Liver (tissue), 3 donors: Measurements from ENCODE around the gene C5.

ENCODE experiments used
- EGR1 ChIP-seq, 2 donors: IDR thresholded peaks; 2 replicates each; pipeline ENCODE4 v1.6.1; 2016 to 2018; ENCODE audit warnings: antibody characterized with exemption in 2 of 2, low read depth in 2 of 2
- JUND ChIP-seq, 2 donors: IDR thresholded peaks; 2 replicates each; pipeline ENCODE4 v1.6.1; 2016; ENCODE audit warnings: antibody characterized with exemption in 2 of 2
- SP1 ChIP-seq: IDR thresholded peaks from 2 replicates; pipeline ENCODE4 v1.6.1; 2018; ENCODE audit warnings: antibody characterized with exemption, mild to moderate bottlenecking
- TF ChIP-seq, protein P1 (sequence below): IDR thresholded peaks from 2 replicates; pipeline ENCODE4 v1.6.1; 2016; ENCODE audit warnings: antibody characterized with exemption, mild to moderate bottlenecking
- TF ChIP-seq, protein P2 (sequence below): fragments of 150-350 bp; IDR thresholded peaks from 2 replicates; pipeline ENCODE4 v1.5.1; 2017; ENCODE audit warnings: improper control_type of control experiment, low read depth, low read length; ENCODE audit not compliant: missing input control
- TF ChIP-seq, protein P3 (sequence below): IDR thresholded peaks from 2 replicates; pipeline ENCODE4 v1.6.1; 2016; ENCODE audit warnings: antibody characterized with exemption
- donor health status: healthy.
- donor health status: healthy.

DNA sequence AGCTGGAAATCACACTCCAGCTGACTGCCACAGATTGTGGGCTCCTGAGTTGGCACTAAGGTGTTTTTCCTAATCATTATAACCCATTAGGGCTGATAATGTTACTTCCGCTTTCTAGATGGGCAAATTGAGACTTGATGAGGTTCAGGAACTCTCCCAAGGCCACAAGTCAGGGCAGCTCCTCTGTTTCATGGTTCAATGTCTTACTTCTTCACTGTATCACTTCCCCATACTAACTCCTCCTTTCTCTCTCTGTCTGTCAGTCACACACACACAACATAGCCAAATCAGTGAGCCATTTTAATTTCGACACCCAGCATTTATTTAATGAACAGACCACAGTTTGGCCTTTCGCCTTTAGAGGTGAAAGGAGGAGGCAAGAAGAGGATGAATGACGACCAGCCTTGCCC is 105.6 kb downstream of the C5 start:
- TF ChIP-seq, protein P1, sequence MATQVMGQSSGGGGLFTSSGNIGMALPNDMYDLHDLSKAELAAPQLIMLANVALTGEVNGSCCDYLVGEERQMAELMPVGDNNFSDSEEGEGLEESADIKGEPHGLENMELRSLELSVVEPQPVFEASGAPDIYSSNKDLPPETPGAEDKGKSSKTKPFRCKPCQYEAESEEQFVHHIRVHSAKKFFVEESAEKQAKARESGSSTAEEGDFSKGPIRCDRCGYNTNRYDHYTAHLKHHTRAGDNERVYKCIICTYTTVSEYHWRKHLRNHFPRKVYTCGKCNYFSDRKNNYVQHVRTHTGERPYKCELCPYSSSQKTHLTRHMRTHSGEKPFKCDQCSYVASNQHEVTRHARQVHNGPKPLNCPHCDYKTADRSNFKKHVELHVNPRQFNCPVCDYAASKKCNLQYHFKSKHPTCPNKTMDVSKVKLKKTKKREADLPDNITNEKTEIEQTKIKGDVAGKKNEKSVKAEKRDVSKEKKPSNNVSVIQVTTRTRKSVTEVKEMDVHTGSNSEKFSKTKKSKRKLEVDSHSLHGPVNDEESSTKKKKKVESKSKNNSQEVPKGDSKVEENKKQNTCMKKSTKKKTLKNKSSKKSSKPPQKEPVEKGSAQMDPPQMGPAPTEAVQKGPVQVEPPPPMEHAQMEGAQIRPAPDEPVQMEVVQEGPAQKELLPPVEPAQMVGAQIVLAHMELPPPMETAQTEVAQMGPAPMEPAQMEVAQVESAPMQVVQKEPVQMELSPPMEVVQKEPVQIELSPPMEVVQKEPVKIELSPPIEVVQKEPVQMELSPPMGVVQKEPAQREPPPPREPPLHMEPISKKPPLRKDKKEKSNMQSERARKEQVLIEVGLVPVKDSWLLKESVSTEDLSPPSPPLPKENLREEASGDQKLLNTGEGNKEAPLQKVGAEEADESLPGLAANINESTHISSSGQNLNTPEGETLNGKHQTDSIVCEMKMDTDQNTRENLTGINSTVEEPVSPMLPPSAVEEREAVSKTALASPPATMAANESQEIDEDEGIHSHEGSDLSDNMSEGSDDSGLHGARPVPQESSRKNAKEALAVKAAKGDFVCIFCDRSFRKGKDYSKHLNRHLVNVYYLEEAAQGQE: no peak
- TF ChIP-seq, protein P2, sequence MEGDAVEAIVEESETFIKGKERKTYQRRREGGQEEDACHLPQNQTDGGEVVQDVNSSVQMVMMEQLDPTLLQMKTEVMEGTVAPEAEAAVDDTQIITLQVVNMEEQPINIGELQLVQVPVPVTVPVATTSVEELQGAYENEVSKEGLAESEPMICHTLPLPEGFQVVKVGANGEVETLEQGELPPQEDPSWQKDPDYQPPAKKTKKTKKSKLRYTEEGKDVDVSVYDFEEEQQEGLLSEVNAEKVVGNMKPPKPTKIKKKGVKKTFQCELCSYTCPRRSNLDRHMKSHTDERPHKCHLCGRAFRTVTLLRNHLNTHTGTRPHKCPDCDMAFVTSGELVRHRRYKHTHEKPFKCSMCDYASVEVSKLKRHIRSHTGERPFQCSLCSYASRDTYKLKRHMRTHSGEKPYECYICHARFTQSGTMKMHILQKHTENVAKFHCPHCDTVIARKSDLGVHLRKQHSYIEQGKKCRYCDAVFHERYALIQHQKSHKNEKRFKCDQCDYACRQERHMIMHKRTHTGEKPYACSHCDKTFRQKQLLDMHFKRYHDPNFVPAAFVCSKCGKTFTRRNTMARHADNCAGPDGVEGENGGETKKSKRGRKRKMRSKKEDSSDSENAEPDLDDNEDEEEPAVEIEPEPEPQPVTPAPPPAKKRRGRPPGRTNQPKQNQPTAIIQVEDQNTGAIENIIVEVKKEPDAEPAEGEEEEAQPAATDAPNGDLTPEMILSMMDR: no peak
- TF ChIP-seq JUND (IDR thresholded peaks at IDR 0.05) (no peak), SP1 (no peak), EGR1 (IDR thresholded peaks at IDR 0.05; ENCODE audit: low read depth in 2 of 2) (no peak)
- TF ChIP-seq, protein P3, sequence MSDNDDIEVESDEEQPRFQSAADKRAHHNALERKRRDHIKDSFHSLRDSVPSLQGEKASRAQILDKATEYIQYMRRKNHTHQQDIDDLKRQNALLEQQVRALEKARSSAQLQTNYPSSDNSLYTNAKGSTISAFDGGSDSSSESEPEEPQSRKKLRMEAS: no peak
